AG09309 (cell line): ENCODE measurements around the gene TMEM167B.
"Not testable (repeated sequence)": the region's sequence is repeated elsewhere in the genome, so short reads cannot be mapped to it uniquely, and the experiment has no call there.

ENCODE experiments used
- DNase-seq: peaks from one replicate; pipeline ENCODE4 v3.0.0-alpha.2; 2010; ENCODE audit warnings: low read depth
- H3K4me3 ChIP-seq: 2 replicates; pipeline ENCODE4 v1.5.1; 2011; ENCODE audit warnings: mild to moderate bottlenecking, low read depth, low read length, moderate library complexity; ENCODE audit not compliant: control insufficient read depth
- TF ChIP-seq, protein P1 (sequence below): IDR thresholded peaks from 2 replicates; pipeline ENCODE4 v1.5.1; 2011; ENCODE audit warnings: mild to moderate bottlenecking, low read depth, low read length, inconsistent platforms; ENCODE audit not compliant: insufficient read depth, control insufficient read depth; ENCODE audit errors: missing control alignments

TMEM167B gene

DNA sequence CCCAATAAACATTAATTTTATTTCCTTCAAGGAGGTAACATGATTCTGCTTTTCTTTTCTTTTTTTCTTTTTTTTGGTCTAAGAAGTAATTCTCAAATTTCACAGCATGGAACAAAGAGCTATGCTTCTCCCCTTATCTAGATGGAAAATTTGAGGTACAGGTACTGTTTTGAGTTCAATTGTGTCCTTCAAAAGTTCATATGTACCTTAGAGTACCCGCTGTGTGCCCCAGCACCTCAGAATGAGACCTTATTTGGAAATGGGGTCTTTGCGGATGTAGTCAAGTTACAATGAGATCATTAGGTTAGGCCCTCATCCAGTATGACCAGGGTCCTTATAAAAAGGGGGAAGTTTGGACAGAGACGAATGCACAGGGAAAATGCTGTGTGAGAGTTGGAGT is 45.4 kb downstream of the TMEM167B start:
- DNase-seq = no peak
- TF ChIP-seq, protein P1, sequence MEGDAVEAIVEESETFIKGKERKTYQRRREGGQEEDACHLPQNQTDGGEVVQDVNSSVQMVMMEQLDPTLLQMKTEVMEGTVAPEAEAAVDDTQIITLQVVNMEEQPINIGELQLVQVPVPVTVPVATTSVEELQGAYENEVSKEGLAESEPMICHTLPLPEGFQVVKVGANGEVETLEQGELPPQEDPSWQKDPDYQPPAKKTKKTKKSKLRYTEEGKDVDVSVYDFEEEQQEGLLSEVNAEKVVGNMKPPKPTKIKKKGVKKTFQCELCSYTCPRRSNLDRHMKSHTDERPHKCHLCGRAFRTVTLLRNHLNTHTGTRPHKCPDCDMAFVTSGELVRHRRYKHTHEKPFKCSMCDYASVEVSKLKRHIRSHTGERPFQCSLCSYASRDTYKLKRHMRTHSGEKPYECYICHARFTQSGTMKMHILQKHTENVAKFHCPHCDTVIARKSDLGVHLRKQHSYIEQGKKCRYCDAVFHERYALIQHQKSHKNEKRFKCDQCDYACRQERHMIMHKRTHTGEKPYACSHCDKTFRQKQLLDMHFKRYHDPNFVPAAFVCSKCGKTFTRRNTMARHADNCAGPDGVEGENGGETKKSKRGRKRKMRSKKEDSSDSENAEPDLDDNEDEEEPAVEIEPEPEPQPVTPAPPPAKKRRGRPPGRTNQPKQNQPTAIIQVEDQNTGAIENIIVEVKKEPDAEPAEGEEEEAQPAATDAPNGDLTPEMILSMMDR = no peak
- no peak overlapping the region for H3K4me3 ChIP-seq

DNA sequence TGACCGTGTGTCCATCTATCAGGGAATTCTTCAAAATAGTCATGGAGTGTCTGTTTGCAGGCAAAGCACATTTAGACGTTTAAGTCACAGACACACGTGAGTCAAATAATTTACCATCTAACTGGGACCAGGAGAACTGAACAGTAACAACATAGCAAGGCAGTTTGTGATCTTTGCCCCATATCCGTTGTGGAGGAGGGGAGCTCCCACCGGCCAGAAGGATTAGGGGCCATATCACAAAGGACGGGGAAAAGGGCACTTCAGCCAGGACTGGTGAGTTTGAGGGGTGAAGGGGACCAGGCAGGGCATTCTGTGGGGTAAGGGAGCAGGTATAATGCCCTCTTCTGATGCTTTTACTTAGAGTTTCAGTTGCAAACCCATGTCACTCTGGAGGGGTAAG is 46.2 kb downstream of the TMEM167B start:
- TF ChIP-seq, protein P1 = no peak
- H3K4me3 ChIP-seq = no peak overlapping the region
- DNase-seq = no peak

DNA sequence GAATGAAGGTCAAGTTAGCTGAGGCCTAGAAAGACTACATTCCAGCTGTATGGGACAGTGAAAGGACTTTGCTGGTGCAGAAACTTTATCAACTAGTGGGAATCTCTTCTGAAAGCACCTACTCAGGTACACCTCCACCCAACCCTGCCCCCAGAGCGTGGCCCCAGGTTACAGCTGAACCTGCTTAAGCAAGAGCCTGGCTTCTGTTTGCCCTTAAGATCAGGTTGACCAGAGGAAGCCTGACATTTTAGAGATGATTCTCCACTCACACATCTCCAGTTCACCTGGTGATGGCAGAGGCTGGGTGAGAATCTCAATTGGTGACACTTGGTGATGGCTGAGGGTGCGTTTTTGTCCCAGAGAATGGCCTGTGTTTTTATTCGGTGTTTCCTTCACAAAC is 47.4 kb downstream of the TMEM167B start:
- no peak for DNase-seq
- H3K4me3 ChIP-seq = no peak overlapping the region
- TF ChIP-seq, protein P1 = no peak

DNA sequence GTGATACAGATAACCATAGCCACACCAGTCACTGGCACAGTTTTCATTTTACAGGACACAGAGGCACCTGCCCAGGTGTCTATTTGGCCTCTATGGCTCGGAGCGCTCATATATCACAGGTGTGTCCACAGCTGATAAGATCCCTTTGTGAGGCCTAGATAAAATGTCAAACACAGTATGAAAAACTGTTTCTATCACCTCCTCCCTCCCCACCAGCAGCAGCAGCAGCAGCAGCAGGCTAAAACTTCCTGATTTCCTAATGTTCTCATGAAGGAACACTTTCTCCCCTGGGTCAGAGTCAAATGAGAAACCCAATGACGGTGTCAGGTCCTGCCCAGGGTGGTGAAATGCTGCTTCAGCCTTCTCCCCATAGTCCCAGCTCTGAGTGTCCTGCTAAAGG is 47.8 kb downstream of the TMEM167B start:
- no peak overlapping the region for H3K4me3 ChIP-seq
- TF ChIP-seq, protein P1 = no peak
- DNase-seq = no peak

DNA sequence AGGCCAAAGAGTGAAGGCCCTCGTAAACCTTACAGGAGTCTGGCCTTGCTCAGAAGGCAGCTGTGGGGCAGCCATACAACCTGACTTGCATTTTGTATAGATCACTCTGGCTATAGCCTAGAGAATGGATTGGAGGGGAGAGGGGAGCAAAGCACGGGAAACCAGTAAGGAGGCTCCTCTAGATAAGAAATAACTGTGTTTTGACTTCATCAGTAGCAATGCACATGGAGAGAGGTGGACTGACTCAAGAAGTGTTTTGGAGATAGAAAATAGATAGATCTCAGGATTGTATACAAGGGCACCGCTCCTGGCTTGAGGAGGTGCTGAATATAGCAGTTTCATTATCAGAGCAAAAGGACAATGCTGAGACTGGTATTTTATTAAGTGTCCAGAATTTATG is 49.8 kb downstream of the TMEM167B start:
- DNase-seq = no peak
- TF ChIP-seq, protein P1 = no peak

DNA sequence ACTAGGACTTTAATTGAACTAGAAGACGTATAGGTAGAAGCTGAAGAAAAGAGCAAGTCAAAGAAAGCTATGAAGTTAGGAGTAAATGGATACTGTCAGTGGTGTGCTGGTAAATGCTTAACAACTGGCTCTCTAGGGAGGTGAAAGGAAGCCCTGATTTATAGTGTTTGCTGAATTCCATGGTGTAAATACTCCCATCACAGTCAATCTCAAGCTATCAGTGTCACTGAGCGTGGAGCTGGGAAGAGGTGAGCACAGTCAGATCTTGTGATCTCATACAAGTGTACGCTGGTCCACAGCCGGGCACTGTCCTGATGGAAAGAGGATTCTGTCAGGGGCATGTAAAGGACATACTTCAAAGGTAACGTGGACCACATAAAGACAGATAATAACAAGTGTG is 51.7 kb downstream of the TMEM167B start:
- TF ChIP-seq, protein P1 = no peak
- no peak overlapping the region for H3K4me3 ChIP-seq
- DNase-seq = no peak

More for the DNA sequence above, 49.8 kb downstream of the TMEM167B start:
- H3K4me3 ChIP-seq = no peak overlapping the region

DNA sequence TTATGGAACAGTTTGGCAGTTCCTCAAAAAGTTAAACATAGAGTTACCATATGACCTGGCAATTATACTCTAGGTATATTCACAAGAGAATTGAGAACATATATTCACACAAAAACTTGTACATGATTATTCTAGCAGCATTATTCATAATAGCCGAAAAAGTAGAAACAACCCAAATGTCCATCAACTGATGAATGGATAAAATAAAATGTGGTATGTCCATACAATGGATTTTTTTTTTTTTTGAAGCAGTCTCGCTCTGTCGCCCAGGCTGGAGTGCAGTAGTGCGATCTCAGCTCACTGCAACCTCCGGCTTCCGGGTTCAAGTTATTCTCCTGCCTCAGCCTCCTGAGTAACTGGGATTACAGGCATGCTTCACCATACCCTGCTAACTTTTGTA is 52.2 kb downstream of the TMEM167B start:
- not testable (repeated sequence) for DNase-seq, H3K4me3 ChIP-seq
